BJ (cell line): Measurements from ENCODE around the gene VARS1. TPM values are rescaled to one million over a fixed set of nuclear protein-coding genes. Genes with fewer than 3 reads are reported as not detected.
"Not testable (repeated sequence)": the region's sequence is repeated elsewhere in the genome, so short reads cannot be mapped to it uniquely, and the experiment has no call there.

Experiments used
- CTCF ChIA-PET: fragments of 350-600 bp; formaldehyde crosslinking; extraction: SDS; loops from one replicate; lab custom pipeline; 2021; ENCODE audit warnings: antibody characterized with exemption, inconsistent platforms; lab: Yijun Ruan, JAX
- POLR2A ChIA-PET: fragments of 300-600 bp; sonication (Branson Sonifier 250); formaldehyde crosslinking; extraction: SDS; loops from one replicate; lab custom pipeline; 2021; ENCODE audit warnings: antibody characterized with exemption; lab: Charles Lee
- DNase-seq: peaks from one replicate; pipeline ENCODE4 v3.0.0-alpha.2; 2011; ENCODE audit warnings: low read depth
- H3K27me3 ChIP-seq: 2 replicates; pipeline ENCODE4 v1.6.0; 2011; ENCODE audit warnings: low read length; ENCODE audit not compliant: control insufficient read depth, insufficient read depth
- H3K36me3 ChIP-seq: 2 replicates; pipeline ENCODE4 v1.5.1; 2011; ENCODE audit warnings: low read length; ENCODE audit not compliant: control insufficient read depth, insufficient read depth
- H3K4me3 ChIP-seq: 2 replicates; pipeline ENCODE4 v1.5.1; 2011; ENCODE audit warnings: low read depth, mild to moderate bottlenecking, control low read depth, low read length
- polyA plus RNA-seq: library from polyadenylated mRNA; depleted of rRNA; stranded (reverse); fragments of >200 nt; gene quantifications from 2 replicates; pipeline ENCODE4 v1.2.3, GENCODE V29; 2011
- TF ChIP-seq, protein P1 (sequence below): IDR thresholded peaks from 2 replicates; pipeline ENCODE4 v1.5.1; 2011; ENCODE audit warnings: low read depth, mild to moderate bottlenecking, control low read depth, inconsistent platforms, low read length, moderate library complexity; ENCODE audit not compliant: insufficient read depth

The VARS1 gene
- polyA plus RNA-seq, 1 experiment = 33.9 TPM

DNA sequence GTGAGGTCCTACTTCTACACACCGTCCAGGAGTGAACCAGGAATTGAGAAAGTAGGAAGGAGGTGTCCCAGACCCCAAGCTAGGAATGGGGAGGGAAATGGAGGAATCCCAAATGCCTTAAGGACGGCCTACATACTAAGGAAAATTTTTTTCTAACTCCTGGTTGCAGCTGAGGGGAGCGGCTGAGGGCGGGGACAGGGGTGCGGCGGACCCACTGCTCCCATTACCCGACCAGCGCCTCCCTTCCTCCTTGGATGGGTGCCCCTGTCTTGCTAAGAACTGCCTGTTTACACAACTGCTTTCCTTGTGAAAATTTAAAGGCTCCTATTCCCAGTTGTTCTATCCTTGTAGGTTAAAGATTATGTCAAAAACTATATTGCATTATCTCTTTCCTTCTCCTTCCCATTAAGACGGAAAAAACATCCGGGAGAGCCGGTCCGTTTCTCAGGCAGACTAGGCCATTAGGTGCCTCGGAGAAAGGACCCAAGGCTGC is 31.3 kb upstream of the VARS1 start:
- H3K36me3 ChIP-seq = no peaks in the 10 kb centered on the region
- TF ChIP-seq, protein P1, sequence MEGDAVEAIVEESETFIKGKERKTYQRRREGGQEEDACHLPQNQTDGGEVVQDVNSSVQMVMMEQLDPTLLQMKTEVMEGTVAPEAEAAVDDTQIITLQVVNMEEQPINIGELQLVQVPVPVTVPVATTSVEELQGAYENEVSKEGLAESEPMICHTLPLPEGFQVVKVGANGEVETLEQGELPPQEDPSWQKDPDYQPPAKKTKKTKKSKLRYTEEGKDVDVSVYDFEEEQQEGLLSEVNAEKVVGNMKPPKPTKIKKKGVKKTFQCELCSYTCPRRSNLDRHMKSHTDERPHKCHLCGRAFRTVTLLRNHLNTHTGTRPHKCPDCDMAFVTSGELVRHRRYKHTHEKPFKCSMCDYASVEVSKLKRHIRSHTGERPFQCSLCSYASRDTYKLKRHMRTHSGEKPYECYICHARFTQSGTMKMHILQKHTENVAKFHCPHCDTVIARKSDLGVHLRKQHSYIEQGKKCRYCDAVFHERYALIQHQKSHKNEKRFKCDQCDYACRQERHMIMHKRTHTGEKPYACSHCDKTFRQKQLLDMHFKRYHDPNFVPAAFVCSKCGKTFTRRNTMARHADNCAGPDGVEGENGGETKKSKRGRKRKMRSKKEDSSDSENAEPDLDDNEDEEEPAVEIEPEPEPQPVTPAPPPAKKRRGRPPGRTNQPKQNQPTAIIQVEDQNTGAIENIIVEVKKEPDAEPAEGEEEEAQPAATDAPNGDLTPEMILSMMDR = no peak
- no peaks in the 10 kb centered on the region for H3K27me3 ChIP-seq
- H3K4me3 ChIP-seq = peak overlapping the region; percentile 43
- peak; percentile 67 for DNase-seq
- ChIA-PET CTCF (interaction anchor here (0.7 to 2.1 kb wide), 8 partner anchors 12 to 175 kb away, joined by 3 to 8 read pairs (median 4); partner anchors contain the start of genes BAG6, HSPA1A and HSPA1L), POLR2A (interaction anchor here (0.7 to 1.1 kb wide), 4 partner anchors 12 to 87 kb away, joined by 3 to 9 read pairs (median 4); partner anchors contain the start of genes HSPA1A, HSPA1L, LSM2 and MSH5)

DNA sequence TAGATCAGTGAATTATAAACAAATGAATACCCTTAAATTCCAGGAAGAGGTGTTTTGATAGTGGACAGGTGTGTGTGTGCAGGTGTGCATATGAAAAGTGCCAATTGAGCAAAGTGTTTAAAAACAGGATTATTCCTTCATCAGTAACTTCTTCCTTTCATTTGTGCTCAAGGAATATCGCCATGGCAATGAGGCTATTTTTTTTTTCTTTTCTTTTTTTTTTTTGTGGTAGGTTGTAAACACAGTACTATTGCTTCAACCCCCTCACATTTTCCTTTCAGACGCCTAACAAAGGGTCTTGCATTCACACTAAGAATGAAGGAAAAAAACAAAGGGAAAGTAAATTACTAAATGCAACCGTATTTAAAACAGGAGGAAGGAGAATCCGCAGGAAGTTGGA is 30.0 kb upstream of the VARS1 start:
- CTCF ChIA-PET = interaction anchor here (1.8 kb wide), 1 partner anchor 31 kb away, joined by 6 read pairs; no protein-coding TSS in a partner anchor

DNA sequence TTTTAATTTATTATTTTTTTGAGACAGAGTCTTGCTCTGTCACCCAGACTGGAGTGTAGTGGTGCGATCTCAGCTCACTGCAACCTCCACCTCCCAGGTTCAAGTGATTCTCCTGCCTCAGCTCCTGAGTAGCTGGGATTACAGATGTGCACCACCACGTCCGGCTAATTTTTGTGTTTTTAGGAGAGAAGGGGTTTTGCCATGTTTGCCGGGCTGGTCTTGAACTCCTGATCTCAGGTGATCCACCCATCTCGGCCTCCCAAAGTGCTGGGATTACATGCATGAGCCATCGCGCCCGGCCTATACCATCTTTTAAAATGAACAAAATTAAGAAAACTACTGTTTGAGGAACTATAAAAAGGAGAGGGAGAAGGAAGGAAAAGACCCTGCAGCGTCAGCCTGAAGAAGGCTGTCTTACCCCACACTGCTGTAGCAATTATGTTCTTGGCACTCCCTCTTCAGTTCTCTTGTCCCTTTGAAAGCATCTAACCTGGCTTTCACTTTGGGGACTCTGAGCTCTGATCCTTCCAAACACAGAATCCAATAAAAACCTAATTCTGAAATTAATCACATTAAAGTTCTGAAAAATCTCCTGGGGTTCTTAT is 28.1 kb upstream of the VARS1 start:
- POLR2A ChIA-PET, H3K36me3 ChIP-seq, H3K4me3 ChIP-seq, H3K27me3 ChIP-seq, DNase-seq: not testable (repeated sequence)
- CTCF ChIA-PET = interaction anchor here (1.5 kb wide), 1 partner anchor 128 kb away, joined by 3 read pairs; no protein-coding TSS in a partner anchor

More for the DNA sequence above, 30.0 kb upstream of the VARS1 start:
- Histone ChIP-seq H3K4me3 (no peak overlapping the region), H3K27me3 (no peaks in the 10 kb centered on the region), H3K36me3 (no peaks in the 10 kb centered on the region)
- TF ChIP-seq, protein P1 = no peak
- POLR2A ChIA-PET = no interaction called here
- DNase-seq = no peak

DNA sequence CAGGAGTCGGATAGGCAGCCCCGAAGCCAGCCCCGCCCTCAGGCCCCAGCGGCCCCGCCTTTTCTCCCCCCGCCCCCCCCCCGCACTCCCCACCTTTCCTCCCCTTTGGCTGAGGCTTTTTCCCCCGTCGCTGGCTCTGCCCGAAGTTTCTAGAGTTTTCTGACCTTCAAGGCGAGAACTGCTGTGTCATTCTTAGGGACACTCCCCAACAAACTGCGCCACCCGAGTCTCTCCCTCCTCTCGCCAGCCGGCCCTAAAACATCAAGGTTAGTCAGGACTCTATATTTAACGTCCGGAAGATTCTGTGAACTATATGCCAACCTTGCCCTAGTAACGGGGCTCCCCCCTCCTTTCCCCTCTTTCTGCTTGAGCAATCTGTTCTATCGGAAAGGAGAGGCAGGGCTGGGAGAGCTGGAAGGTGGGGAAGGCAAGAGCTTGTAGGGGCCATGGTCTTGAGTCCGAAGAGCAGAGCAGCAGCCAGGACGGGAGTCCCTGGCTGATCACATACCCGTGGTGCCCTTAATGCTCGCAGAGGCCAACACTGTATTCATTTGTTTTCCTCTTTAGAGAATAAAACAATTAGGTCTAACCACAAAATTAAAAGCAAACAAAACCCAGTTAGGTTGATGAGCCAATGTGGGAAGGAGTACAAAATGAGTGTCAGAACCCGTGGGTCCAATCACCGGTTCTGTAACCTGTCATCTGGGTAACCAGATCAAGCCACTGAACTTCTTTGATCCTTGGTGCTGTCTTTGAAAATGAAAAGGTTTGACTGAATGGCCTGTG is 26.7 kb upstream of the VARS1 start:
- TF ChIP-seq, protein P1 = no peak
- ChIA-PET CTCF (interaction anchor here (0.6 to 2.1 kb wide), 4 partner anchors 31 to 157 kb away, joined by 3 to 6 read pairs (median 3); partner anchors contain the start of gene GPANK1), POLR2A (interaction anchor here (1.2 kb wide), 1 partner anchor 16 kb away, joined by 4 read pairs; the partner anchor contains the start of gene LSM2)
- H3K4me3 ChIP-seq = peak overlapping the region; percentile 50
- no peaks in the 10 kb centered on the region for H3K36me3 ChIP-seq
- no peaks in the 10 kb centered on the region for H3K27me3 ChIP-seq
- no peak for DNase-seq

DNA sequence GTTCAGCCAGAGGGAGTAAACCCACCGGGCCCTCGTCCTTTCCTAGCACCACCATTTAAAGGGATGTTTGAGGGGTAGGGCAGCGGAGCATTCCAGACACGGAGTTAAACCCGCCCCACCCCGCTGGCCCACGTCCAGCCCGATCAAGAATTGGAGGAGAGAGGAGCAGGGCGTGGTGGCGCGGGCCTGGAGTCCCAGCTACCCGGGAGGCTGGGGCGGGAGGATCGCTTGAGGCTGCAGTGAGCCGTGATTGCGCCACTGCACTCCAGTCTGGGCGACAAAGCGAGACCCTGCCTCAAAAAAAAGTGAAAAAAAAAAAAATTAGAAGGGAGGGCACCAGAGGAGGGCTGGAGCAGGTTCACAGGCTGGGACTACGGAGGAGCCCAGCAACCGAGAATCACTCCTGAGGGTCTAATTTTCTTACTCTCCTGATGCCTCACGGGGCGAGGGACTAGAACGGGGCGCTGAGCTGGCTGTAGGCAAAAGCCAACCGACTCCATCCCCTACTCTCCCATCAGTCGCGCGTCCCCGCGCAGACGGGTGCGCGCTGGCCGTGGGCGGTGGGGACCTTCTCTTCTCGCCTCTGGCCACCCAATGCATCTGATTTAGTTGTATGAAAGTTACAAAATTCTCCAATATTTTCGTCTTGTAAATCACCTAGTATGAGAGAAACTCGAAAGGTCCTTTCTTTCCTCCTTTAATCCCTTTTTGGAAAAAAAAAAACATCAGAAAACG is 25.9 kb upstream of the VARS1 start:
- ChIA-PET POLR2A (interaction anchor here (1.2 kb wide), 1 partner anchor 15 kb away, joined by 4 read pairs; the partner anchor contains the start of gene LSM2), CTCF (interaction anchor here (0.6 to 2.1 kb wide), 3 partner anchors 30 to 157 kb away, joined by 3 to 6 read pairs (median 3); partner anchors contain the start of gene GPANK1)
- TF ChIP-seq, protein P1 = no peak
- no peaks in the 10 kb centered on the region for H3K27me3 ChIP-seq
- no peaks in the 10 kb centered on the region for H3K36me3 ChIP-seq
- DNase-seq = no peak
- H3K4me3 ChIP-seq = peak overlapping the region; percentile 50

DNA sequence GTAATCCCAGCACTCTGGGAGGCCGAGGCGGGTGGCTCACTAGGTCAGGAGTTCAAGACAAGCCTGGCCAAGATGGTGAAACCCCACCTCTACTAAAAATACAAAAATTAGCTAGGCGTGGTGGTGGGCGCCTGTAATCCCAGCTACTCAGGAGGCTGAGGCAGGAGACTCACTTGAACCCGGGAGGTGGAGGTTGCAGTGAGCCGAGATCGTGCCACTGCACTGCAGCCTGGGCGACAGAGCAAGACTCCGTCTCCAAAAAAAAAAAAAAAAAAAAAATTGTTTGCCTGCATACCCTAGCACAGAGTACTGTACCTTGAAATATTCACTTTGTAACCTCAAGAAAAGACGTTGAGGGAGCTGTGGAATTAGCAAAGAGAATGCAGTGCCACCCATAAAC is 24.8 kb upstream of the VARS1 start:
- CTCF ChIA-PET = interaction anchor here (1.7 kb wide), 1 partner anchor 14 kb away, joined by 3 read pairs; the partner anchor contains the start of gene LSM2
- H3K4me3 ChIP-seq, POLR2A ChIA-PET: not testable (repeated sequence)

More for the DNA sequence above, 24.8 kb upstream of the VARS1 start:
- not testable (repeated sequence) for DNase-seq, H3K36me3 ChIP-seq, H3K27me3 ChIP-seq
